Osteocyte (in vitro differentiated cells): ENCODE data around the gene CRACR2B. TPM values are rescaled to one million over a fixed set of nuclear protein-coding genes. Genes with fewer than 3 reads are reported as not detected.

Source experiments
- DNase-seq: peaks from one replicate; pipeline ENCODE4 v3.0.0; 2021; ENCODE audit warnings: mixed read lengths; ENCODE audit not compliant: unreplicated experiment; ENCODE audit errors: extremely low spot score
- H3K27ac Mint-ChIP-seq: one replicate; pipeline ENCODE4 v1.8.0; 2021; ENCODE audit warnings: mild to moderate bottlenecking, mixed read lengths; ENCODE audit not compliant: unreplicated experiment
- H3K27me3 Mint-ChIP-seq: one replicate; pipeline ENCODE4 v1.8.0; 2021; ENCODE audit warnings: mixed read lengths; ENCODE audit not compliant: unreplicated experiment
- H3K36me3 Mint-ChIP-seq: one replicate; pipeline ENCODE4 v1.8.0; 2021; ENCODE audit warnings: mixed read lengths; ENCODE audit not compliant: unreplicated experiment
- H3K4me1 Mint-ChIP-seq: one replicate; pipeline ENCODE4 v1.8.0; 2021; ENCODE audit warnings: mixed read lengths; ENCODE audit not compliant: unreplicated experiment
- H3K4me3 Mint-ChIP-seq: one replicate; pipeline ENCODE4 v1.8.0; 2021; ENCODE audit warnings: mild to moderate bottlenecking, moderate library complexity, mixed read lengths; ENCODE audit not compliant: unreplicated experiment
- H3K9me3 Mint-ChIP-seq: one replicate; pipeline ENCODE4 v1.8.0; 2021; ENCODE audit warnings: mixed read lengths; ENCODE audit not compliant: unreplicated experiment
- total RNA-seq: library from RNA; stranded (reverse); gene quantifications from 2 replicates; pipeline ENCODE4 v1.2.1, GENCODE V29; 2021
- TF ChIP-seq, protein P1 (sequence below): fragments of 200-600 bp; sonication (generic); IDR thresholded peaks from 2 replicates; pipeline ENCODE4 v1.5.0; 2021; ENCODE audit warnings: antibody characterized with exemption, mild to moderate bottlenecking, moderate library complexity

CRACR2B gene
- total RNA-seq, 1 donor from 2014 or later, result 4.2 TPM

GRCh38 chr11:795634-796564 is 31.8 kb upstream of the CRACR2B start:
- H3K4me1 Mint-ChIP-seq, result peaks cover 19% of the 10 kb centered on the region
- H3K36me3 Mint-ChIP-seq, result no peaks in the 10 kb centered on the region
- no peaks in the 10 kb centered on the region for H3K27me3 Mint-ChIP-seq
- H3K9me3 Mint-ChIP-seq, result no peaks in the 10 kb centered on the region
- TF ChIP-seq, protein P1, sequence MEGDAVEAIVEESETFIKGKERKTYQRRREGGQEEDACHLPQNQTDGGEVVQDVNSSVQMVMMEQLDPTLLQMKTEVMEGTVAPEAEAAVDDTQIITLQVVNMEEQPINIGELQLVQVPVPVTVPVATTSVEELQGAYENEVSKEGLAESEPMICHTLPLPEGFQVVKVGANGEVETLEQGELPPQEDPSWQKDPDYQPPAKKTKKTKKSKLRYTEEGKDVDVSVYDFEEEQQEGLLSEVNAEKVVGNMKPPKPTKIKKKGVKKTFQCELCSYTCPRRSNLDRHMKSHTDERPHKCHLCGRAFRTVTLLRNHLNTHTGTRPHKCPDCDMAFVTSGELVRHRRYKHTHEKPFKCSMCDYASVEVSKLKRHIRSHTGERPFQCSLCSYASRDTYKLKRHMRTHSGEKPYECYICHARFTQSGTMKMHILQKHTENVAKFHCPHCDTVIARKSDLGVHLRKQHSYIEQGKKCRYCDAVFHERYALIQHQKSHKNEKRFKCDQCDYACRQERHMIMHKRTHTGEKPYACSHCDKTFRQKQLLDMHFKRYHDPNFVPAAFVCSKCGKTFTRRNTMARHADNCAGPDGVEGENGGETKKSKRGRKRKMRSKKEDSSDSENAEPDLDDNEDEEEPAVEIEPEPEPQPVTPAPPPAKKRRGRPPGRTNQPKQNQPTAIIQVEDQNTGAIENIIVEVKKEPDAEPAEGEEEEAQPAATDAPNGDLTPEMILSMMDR, result no peak
- peak; percentile 89 for DNase-seq
- H3K4me3 Mint-ChIP-seq, result peak overlapping the region; percentile 79
- peak overlapping the region; percentile 89 for H3K27ac Mint-ChIP-seq

DNA sequence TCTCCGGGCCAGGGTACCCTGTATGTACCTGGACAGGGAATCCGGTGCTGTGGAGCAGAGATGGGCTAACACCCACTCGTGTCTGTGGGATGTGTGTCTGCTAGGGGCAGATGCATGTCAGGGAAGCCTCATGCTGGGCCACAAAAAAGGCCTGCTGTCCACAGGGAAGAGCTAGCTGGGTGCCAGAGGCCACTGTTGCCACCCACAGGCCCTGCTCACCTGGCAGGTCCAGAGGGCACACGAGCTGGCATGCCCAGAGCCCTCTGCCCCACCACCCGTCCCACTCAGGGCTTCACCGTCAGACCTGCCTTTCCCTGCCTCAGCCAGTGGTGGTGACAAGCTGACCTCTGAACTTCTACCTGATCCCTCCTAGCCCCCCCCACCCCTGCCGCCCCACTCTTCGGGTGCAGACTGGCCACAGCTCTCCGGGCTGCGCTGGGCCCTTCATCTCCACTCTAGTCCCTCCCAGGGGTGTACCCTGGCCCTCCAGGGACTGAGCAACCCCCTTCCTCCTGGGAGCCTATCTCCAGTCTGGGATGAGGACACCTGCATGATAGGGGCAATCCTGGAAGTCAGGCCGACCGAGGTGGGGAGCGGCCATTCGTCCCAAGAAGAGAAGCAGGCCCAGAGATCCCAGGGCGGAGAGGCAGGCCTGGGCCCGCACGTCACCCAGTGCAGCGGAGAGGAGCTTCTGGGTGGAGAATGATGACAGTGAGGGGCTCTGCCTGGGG is 31.0 kb upstream of the CRACR2B start:
- Mint-ChIP-seq H3K9me3 (no peaks in the 10 kb centered on the region), H3K36me3 (no peaks in the 10 kb centered on the region), H3K4me3 (peak overlapping the region; percentile 79), H3K4me1 (peaks cover 19% of the 10 kb centered on the region), H3K27ac (peak overlapping the region; percentile 89), H3K27me3 (no peaks in the 10 kb centered on the region)
- no peak for DNase-seq
- TF ChIP-seq, protein P1, result no peak

DNA sequence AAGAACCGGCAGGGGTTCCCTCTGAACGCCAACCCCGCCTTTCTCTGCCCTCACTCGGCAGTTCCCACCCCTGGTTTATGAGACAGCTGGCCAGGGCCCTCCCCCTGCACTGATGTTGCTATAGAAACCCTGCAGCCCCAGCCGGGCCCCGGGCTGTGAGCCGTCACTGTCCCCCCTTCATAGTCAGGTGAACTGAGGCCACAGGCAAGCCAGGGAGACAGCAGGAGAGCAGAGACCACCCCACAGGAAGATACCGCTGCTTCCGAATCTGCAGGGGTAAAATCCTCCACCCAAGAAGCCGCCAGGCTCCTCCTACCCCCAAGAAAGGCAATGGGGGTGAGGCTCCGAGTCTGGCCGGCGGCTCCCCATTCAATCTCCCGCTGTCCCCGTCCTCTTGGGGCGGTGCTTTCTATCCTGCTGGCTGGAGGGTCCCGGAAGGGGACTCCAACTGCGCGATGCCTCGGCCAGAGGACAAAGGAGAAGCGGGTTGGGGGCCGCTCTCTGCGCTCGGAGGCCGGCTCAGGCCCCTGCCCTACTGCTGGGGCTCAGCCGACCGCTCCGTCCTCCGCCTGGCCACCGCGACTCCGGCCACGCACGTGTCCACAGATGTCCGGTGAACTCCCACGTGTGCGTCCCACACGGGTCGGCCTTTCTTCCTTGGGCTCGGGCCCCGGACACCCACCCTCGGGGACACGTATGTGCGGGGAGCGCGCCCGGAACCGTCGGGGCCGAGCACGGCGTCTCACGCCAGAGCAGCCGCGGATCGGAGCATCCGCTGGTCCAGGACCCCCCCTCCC is 30.2 kb upstream of the CRACR2B start:
- H3K27ac Mint-ChIP-seq, result peak overlapping the region; percentile 89
- TF ChIP-seq, protein P1, result no peak
- DNase-seq, result peak; percentile 91
- H3K4me3 Mint-ChIP-seq, result peak overlapping the region; percentile 79
- no peaks in the 10 kb centered on the region for H3K36me3 Mint-ChIP-seq
- H3K27me3 Mint-ChIP-seq, result no peaks in the 10 kb centered on the region
- H3K9me3 Mint-ChIP-seq, result no peaks in the 10 kb centered on the region
- H3K4me1 Mint-ChIP-seq, result peaks cover 19% of the 10 kb centered on the region

- peak; percentile 95 for DNase-seq
- Mint-ChIP-seq H3K9me3 (no peaks in the 10 kb centered on the region), H3K36me3 (no peaks in the 10 kb centered on the region), H3K27me3 (no peaks in the 10 kb centered on the region), H3K4me3 (peak within 1 kb of the TSS; percentile 79), H3K4me1 (peaks cover 19% of the 10 kb centered on the region), H3K27ac (peak within 1 kb of the TSS; percentile 89)
- TF ChIP-seq, protein P1, result peak; percentile 82
These were observed 29.5 kb upstream of the CRACR2B start, which contains the start of gene SLC25A22 for GRCh38 chr11:798093-798713. Gene SLC25A22, minus strand, starts transcription at chr11:798281. Its CDS starts 3,275 bp downstream, at chr11:795006.
